HG02759 (cell line): ENCODE measurements around the gene KRT76.

Experiments
- ATAC-seq: cut with Tn5 transposase; IDR thresholded peaks from one replicate; pipeline ENCODE4 v1.9.1; 2021; ENCODE audit warnings: mild to moderate bottlenecking, moderate library complexity; ENCODE audit not compliant: unreplicated experiment

KRT76 gene

GRCh38 chr12:52813885-52814709, 37.0 kb upstream of the KRT76 start, which contains the start of gene KRT4:
Gene KRT4 (minus strand): TSS chr12:52814116. CDS start chr12:52814058, 58 bp downstream.
- no peak for ATAC-seq

- no peak for ATAC-seq
Measured at GRCh38 chr12:52813203-52813819, 36.2 kb upstream of the KRT76 start.

GRCh38 chr12:52812749-52813148, 35.6 kb upstream of the KRT76 start:
- ATAC-seq = no peak

GRCh38 chr12:52812073-52812400, 34.9 kb upstream of the KRT76 start:
- ATAC-seq = no peak

- no peak for ATAC-seq
Measured at GRCh38 chr12:52811191-52812072, 34.3 kb upstream of the KRT76 start.

GRCh38 chr12:52810554-52810953, 33.4 kb upstream of the KRT76 start:
- ATAC-seq = no peak

GRCh38 chr12:52809166-52809565, 32.0 kb upstream of the KRT76 start:
- no peak for ATAC-seq

- ATAC-seq = no peak
Measured at GRCh38 chr12:52808573-52809160, 31.5 kb upstream of the KRT76 start.

- no peak for ATAC-seq
Measured at GRCh38 chr12:52807544-52808470, 30.7 kb upstream of the KRT76 start.

GRCh38 chr12:52806821-52807543, 29.8 kb upstream of the KRT76 start:
- ATAC-seq = no peak

- ATAC-seq = no peak
Measured at GRCh38 chr12:52806169-52806811, 29.1 kb upstream of the KRT76 start.

GRCh38 chr12:52805739-52806138, 28.6 kb upstream of the KRT76 start:
- ATAC-seq = no peak

GRCh38 chr12:52805000-52805399, 27.9 kb upstream of the KRT76 start:
- ATAC-seq = no peak

GRCh38 chr12:52802442-52802841, 25.3 kb upstream of the KRT76 start:
- no peak for ATAC-seq

- ATAC-seq = no peak
Measured at GRCh38 chr12:52801773-52802172, 24.6 kb upstream of the KRT76 start.

GRCh38 chr12:52800259-52800917, 23.2 kb upstream of the KRT76 start:
- no peak for ATAC-seq

- no peak for ATAC-seq
Measured at GRCh38 chr12:52799505-52800211, 22.5 kb upstream of the KRT76 start.
